B cell (primary cell): ENCODE measurements around the gene NR2E3. TPM values are rescaled to one million over a fixed set of nuclear protein-coding genes. Genes with fewer than 3 reads are reported as not detected.

Experiments
- ATAC-seq: fragments of 200-7000 bp; cut with Tn5 transposase; one replicate; pipeline ENCODE4 v1.10.0; 2021; ENCODE audit warnings: low read depth, mild to moderate bottlenecking, moderate number of reproducible peaks, moderate library complexity
- CTCF ChIA-PET: fragments of 350-600 bp; sonication (Branson Sonifier 250); formaldehyde crosslinking; loops from one replicate; lab custom pipeline; 2021; ENCODE audit warnings: antibody characterized with exemption, inconsistent platforms; lab: Charles Lee
- POLR2A ChIA-PET: fragments of 350-600 bp; sonication (Branson Sonifier 250); formaldehyde crosslinking; loops from one replicate; lab custom pipeline; 2021; ENCODE audit warnings: antibody characterized with exemption; lab: Charles Lee
- DNase-seq: peaks from one replicate; pipeline ENCODE4 v3.0.0; 2013
- H2AFZ ChIP-seq: 2 replicates; pipeline ENCODE4 v1.6.1; 2012; ENCODE audit warnings: mild to moderate bottlenecking, low read depth, low read length; ENCODE audit not compliant: insufficient read depth, poor library complexity, severe bottlenecking
- H3K27ac ChIP-seq, 2 donors: 1 replicate in 1 of 2; 2 replicates in 1 of 2; pipeline ENCODE4 v1.5.1; 2012 to 2013; ENCODE audit warnings: low read length in 2 of 2, mild to moderate bottlenecking in 2 of 2, moderate library complexity in 1 of 2
- H3K27me3 ChIP-seq, 4 experiments: fragments of 200-600 bp in 1 of 4; sonication (generic) in 1 of 4; replicated peaks in 1 of 4; 1 replicate in 2 of 4; 2 replicates in 2 of 4; pipeline versions ENCODE4 v1.6.1 to v1.7.0; 2013 to 2016; ENCODE audit warnings: low read length in 3 of 4, mild to moderate bottlenecking in 2 of 4, mixed read lengths in 1 of 4, moderate library complexity in 1 of 4; ENCODE audit not compliant: insufficient read depth in 4 of 4, control insufficient read depth in 3 of 4; ENCODE audit errors: control extremely low read depth in 1 of 4
- H3K36me3 ChIP-seq, 2 experiments: replicated peaks in 1 of 2; 1 replicate in 1 of 2; 2 replicates in 1 of 2; pipeline versions ENCODE4 v1.6.1 to v1.7.1; 2013; ENCODE audit warnings: low read length in 1 of 2; ENCODE audit not compliant: insufficient read depth in 2 of 2, control insufficient read depth in 1 of 2; ENCODE audit errors: control extremely low read depth in 1 of 2, extremely low read depth in 1 of 2
- H3K4me1 ChIP-seq, 2 donors: fragments of 200-600 bp in 1 of 2; sonication (generic) in 1 of 2; 1 replicate in 1 of 2; 2 replicates in 1 of 2; pipeline versions ENCODE4 v1.5.1 to v1.6.1; 2013 to 2017; ENCODE audit warnings: low read length in 2 of 2; ENCODE audit not compliant: control insufficient read depth in 2 of 2, insufficient read depth in 2 of 2
- H3K4me2 ChIP-seq: replicated peaks from 2 replicates; pipeline ENCODE3; 2012; ENCODE audit warnings: mild to moderate bottlenecking, low read depth, low read length; ENCODE audit not compliant: poor library complexity, severe bottlenecking
- H3K4me3 ChIP-seq, 5 experiments: fragments of 200-600 bp in 1 of 5; sonication (generic) in 1 of 5; 1 replicate in 3 of 5; 2 replicates in 2 of 5; pipeline versions ENCODE4 v1.5.1 to v1.7.0; 2011 to 2016; ENCODE audit warnings: low read length in 4 of 5, mild to moderate bottlenecking in 4 of 5, low read depth in 2 of 5, control low read depth in 1 of 5, moderate library complexity in 1 of 5; ENCODE audit not compliant: insufficient read depth in 1 of 5; ENCODE audit errors: control extremely low read depth in 1 of 5, extremely low read depth in 1 of 5
- H3K79me2 ChIP-seq: fragments of 200-600 bp; sonication (generic); one replicate; pipeline ENCODE4 v1.6.0; 2016; ENCODE audit warnings: low read length; ENCODE audit not compliant: control insufficient read depth, insufficient read depth
- H3K9ac ChIP-seq: fragments of 200-600 bp; sonication (generic); 2 replicates; pipeline ENCODE4 v1.6.1; 2017; ENCODE audit warnings: mild to moderate bottlenecking, low read length, moderate library complexity
- H3K9me3 ChIP-seq, 3 donors: one replicate each; pipeline versions ENCODE4 v1.6.1 to v1.7.1; 2013; ENCODE audit warnings: low read length in 2 of 3; ENCODE audit not compliant: control insufficient read depth in 2 of 3, insufficient read depth in 1 of 3; ENCODE audit errors: control extremely low read depth in 1 of 3
- H4K20me1 ChIP-seq: 2 replicates; pipeline ENCODE4 v1.6.0; 2012; ENCODE audit warnings: mild to moderate bottlenecking, low read length; ENCODE audit not compliant: insufficient read depth, control insufficient read depth, poor library complexity, severe bottlenecking
- H3K27ac Mint-ChIP-seq: one replicate; pipeline ENCODE4 v1.8.0; 2021; ENCODE audit warnings: mixed read lengths
- H3K27me3 Mint-ChIP-seq: one replicate; pipeline ENCODE4 v1.8.0; 2021; ENCODE audit warnings: mixed read lengths
- H3K4me1 Mint-ChIP-seq: one replicate; pipeline ENCODE4 v1.8.0; 2021; ENCODE audit warnings: mixed read lengths
- H3K4me3 Mint-ChIP-seq: one replicate; pipeline ENCODE4 v1.8.0; 2021; ENCODE audit warnings: mixed read lengths
- H3K9me3 Mint-ChIP-seq: one replicate; pipeline ENCODE4 v1.8.0; 2022; ENCODE audit warnings: mixed read lengths; ENCODE audit not compliant: insufficient read depth
- EZH2 ChIP-seq: IDR thresholded peaks from 2 replicates; pipeline ENCODE4 v1.6.1; 2012; ENCODE audit warnings: borderline replicate concordance, low read depth, mild to moderate bottlenecking, moderate library complexity, low read length; ENCODE audit not compliant: insufficient read depth, poor library complexity, severe bottlenecking
- WGBS: methylation state at CpG from one replicate; pipeline ENCODE4 v1.1.5; 2013; ENCODE audit warnings: missing lambda C conversion rate; ENCODE audit not compliant: insufficient coverage; 5-methylcytosine and 5-hydroxymethylcytosine counted together
- intact Hi-C: fragments of 100-400 bp; cut with micrococcal nuclease; formaldehyde crosslinking; loops from one replicate; pipeline ENCODE4 v1.10.0; 2022
- polyA plus RNA-seq: library from polyadenylated mRNA; depleted of rRNA; stranded (reverse); fragments of >200 nt; gene quantifications from 2 replicates; pipeline ENCODE4 v1.2.3, GENCODE V29; 2012
- total RNA-seq, 2 donors: library from RNA; stranded (reverse); fragments of 120-200 nt in 1 of 2; gene quantifications; 1 replicate in 1 of 2; 2 replicates in 1 of 2; pipeline versions ENCODE4 v1.2.3 to v1.2.4, GENCODE V29; 2013 to 2022
- TF ChIP-seq, protein P1 (sequence below): fragments of 200-600 bp; IDR thresholded peaks from one replicate; pipeline ENCODE4 v1.8.0; 2022; ENCODE audit warnings: antibody characterized with exemption, mild to moderate bottlenecking

Gene NR2E3
- total and polyA plus RNA-seq, 2 donors (not counting 1 experiment from before 2014, with no cell fraction given) = not detected

DNA sequence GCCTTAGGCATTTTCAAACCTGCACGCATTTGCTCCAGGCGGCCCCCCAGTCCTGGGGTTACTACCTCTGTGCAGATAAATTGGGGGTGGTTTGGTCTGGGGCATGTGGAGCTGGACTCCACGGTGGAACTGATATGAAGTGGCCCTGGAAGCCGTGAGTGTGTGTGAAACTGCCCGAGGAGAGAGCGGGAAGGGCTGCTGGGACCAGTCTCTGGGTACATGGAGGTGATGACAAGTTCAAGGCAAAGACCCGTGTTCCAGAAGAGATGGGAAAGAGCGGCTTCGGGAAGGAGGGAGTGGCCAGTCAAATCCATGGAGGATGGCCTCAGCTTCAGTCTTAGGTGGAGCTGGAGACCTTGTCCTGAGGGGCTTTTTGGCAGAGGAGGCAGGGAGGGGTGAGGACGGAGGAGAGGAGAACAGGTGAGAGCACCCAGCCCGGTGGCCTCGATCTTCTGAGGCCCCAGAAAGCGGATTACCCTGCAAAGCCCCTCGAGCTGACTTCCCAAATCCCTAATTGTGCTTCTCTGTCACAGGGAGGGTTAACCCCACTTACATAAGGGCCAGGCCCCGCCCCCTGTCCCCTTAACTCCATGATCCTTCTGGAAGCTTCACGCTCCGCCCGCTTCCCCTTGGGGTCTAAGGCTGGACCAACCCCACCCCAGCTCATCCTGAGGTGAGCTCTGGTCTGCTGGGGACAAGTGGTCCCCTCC is 1.9 kb upstream of the NR2E3 start:
- no peaks in the 10 kb centered on the region for H3K9me3 ChIP-seq
- no peak for ATAC-seq
- peaks cover 0 to 2% (median 0%) of the 10 kb centered on the region in 4 experiments for H3K27me3 ChIP-seq
- WGBS = 92% methylated on average over 17 of the region's 18 CpGs
- no peaks in the 10 kb centered on the region for H3K9me3 Mint-ChIP-seq
- H3K4me3 Mint-ChIP-seq = no peak overlapping the region
- no peaks in the 10 kb centered on the region for H3K4me1 ChIP-seq
- ChIA-PET CTCF (interaction anchor here (0.6 kb wide), 1 partner anchor 30 kb away, joined by 3 read pairs; no protein-coding TSS in a partner anchor), POLR2A (no interaction called here)
- DNase-seq = no peak
- H3K4me1 Mint-ChIP-seq = peaks cover 2% of the 10 kb centered on the region
- no peak overlapping the region for H2AFZ ChIP-seq
- intact Hi-C loops = no loop called here
- no peaks in the 10 kb centered on the region for H3K36me3 ChIP-seq
- no peak overlapping the region for H3K4me2 ChIP-seq
- H3K9ac ChIP-seq = no peak overlapping the region
- H3K27ac ChIP-seq = no peak overlapping the region
- H3K27me3 Mint-ChIP-seq = no peaks in the 10 kb centered on the region
- H4K20me1 ChIP-seq = no peaks in the 10 kb centered on the region
- H3K27ac Mint-ChIP-seq = no peak overlapping the region
- TF ChIP-seq, protein P1, sequence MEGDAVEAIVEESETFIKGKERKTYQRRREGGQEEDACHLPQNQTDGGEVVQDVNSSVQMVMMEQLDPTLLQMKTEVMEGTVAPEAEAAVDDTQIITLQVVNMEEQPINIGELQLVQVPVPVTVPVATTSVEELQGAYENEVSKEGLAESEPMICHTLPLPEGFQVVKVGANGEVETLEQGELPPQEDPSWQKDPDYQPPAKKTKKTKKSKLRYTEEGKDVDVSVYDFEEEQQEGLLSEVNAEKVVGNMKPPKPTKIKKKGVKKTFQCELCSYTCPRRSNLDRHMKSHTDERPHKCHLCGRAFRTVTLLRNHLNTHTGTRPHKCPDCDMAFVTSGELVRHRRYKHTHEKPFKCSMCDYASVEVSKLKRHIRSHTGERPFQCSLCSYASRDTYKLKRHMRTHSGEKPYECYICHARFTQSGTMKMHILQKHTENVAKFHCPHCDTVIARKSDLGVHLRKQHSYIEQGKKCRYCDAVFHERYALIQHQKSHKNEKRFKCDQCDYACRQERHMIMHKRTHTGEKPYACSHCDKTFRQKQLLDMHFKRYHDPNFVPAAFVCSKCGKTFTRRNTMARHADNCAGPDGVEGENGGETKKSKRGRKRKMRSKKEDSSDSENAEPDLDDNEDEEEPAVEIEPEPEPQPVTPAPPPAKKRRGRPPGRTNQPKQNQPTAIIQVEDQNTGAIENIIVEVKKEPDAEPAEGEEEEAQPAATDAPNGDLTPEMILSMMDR = no peak
- TF ChIP-seq EZH2 = no peak
- no peaks in the 10 kb centered on the region for H3K79me2 ChIP-seq
- no peak overlapping the region for H3K4me3 ChIP-seq

DNA sequence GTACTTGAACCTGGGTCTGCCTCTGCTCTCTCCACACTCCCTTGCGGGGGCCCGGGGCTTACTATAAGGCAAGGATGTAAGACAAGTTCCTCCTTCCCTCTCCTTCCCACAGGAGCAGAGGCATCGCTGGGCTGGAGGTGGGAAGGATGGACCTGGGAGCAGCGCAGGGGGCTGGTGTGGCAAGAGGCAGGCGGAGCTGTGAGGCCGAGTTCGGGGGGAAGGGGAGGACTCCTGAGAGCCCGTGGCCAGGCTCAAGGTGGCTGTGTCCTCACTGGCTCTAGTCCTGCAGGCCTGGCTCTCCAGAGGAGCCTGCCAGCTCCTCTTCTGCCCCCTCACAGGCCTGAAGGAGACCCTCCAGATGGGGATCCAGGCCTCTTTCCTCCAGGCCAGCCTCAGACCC is 1.0 kb upstream of the NR2E3 start:
- Histone ChIP-seq H3K27ac (no peak overlapping the region), H3K79me2 (no peaks in the 10 kb centered on the region), H3K4me1 (no peaks in the 10 kb centered on the region), H4K20me1 (no peaks in the 10 kb centered on the region), H3K36me3 (no peaks in the 10 kb centered on the region), H2AFZ (no peak overlapping the region), H3K27me3 (peaks cover 0 to 2% (median 0%) of the 10 kb centered on the region in 4 experiments), H3K9ac (no peak overlapping the region), H3K4me3 (no peak overlapping the region), H3K9me3 (no peaks in the 10 kb centered on the region), H3K4me2 (no peak overlapping the region)
- Mint-ChIP-seq H3K9me3 (no peaks in the 10 kb centered on the region), H3K4me1 (peaks cover 2% of the 10 kb centered on the region), H3K27me3 (no peaks in the 10 kb centered on the region), H3K4me3 (no peak overlapping the region), H3K27ac (no peak overlapping the region)
- DNase-seq = no peak
- intact Hi-C loops = no loop called here
- no peak for ATAC-seq
- POLR2A ChIA-PET = no interaction called here
- TF ChIP-seq EZH2 = no peak
- TF ChIP-seq, protein P1 = no peak
- WGBS = 88% methylated on average over 5 of the region's 8 CpGs
- CTCF ChIA-PET = no interaction called here
